Spleen (tissue), 7 donors: Measurements from ENCODE around the gene FYN.

ENCODE experiments used
- POLR2AphosphoS5 ChIP-seq, 3 donors: sonication (generic); formaldehyde crosslinking; IDR thresholded peaks; one replicate each; pipeline ENCODE4 v1.5.1; 2017; ENCODE audit warnings: antibody characterized with exemption in 3 of 3
- TF ChIP-seq, protein P1 (sequence below), 11 experiments: fragments of 200-600 bp in 7 of 11; fragments of 450-650 bp in 4 of 11; sonication (generic) in 4 of 11; IDR thresholded peaks in 8 of 11; conservative IDR thresholded peaks in 3 of 11; 1 replicate in 7 of 11; 2 replicates in 4 of 11; pipeline versions ENCODE4 v1.4.0 to v1.8.0; 2016 to 2021; ENCODE audit warnings: antibody characterized with exemption in 11 of 11, inconsistent platforms in 4 of 11, mild to moderate bottlenecking in 1 of 11
- donor health status: DM: no; HTN: no; CAD: no; lungs with moderate emphysema.
- donor health status: DM: no; HTN: no; CAD: no.
- donor health status: DM: no; HTN: no; CAD: no.

DNA sequence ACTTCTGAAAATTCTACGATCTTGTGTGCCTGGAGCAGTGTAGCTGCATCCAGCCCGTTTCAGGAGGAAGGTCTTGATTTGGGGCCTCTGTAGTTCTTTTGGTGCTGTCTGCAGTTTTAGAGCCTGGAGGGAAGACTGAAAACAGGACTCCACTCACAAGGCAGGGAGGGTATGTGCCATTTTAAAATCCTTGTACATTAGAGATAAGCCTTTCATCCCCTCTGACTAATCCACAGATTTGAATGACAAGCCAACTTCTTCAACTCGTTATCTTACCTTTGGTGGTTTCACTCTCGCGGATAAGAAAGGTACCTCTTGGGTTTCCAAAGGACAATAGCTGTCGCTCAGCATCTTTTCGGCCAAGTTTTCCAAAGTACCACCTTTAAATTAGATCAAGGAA lies 169.5 kb downstream of the FYN start:
- TF ChIP-seq, protein P1, sequence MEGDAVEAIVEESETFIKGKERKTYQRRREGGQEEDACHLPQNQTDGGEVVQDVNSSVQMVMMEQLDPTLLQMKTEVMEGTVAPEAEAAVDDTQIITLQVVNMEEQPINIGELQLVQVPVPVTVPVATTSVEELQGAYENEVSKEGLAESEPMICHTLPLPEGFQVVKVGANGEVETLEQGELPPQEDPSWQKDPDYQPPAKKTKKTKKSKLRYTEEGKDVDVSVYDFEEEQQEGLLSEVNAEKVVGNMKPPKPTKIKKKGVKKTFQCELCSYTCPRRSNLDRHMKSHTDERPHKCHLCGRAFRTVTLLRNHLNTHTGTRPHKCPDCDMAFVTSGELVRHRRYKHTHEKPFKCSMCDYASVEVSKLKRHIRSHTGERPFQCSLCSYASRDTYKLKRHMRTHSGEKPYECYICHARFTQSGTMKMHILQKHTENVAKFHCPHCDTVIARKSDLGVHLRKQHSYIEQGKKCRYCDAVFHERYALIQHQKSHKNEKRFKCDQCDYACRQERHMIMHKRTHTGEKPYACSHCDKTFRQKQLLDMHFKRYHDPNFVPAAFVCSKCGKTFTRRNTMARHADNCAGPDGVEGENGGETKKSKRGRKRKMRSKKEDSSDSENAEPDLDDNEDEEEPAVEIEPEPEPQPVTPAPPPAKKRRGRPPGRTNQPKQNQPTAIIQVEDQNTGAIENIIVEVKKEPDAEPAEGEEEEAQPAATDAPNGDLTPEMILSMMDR (IDR thresholded peaks at IDR 0.05 in 8 of 11, conservative IDR thresholded peaks at IDR 0.05 in 3 of 11), result no peak
- TF ChIP-seq POLR2AphosphoS5 (IDR thresholded peaks at IDR 0.05), result no peak
